ENCODE data around the gene HMGXB3. TPM values are rescaled to one million over a fixed set of nuclear protein-coding genes. Genes with fewer than 3 reads are reported as not detected.

Gene HMGXB3
- total and polyA plus RNA-seq, 2 of the 13 experiments (the other 11 are each of a cell fraction or from before 2014, with no cell fraction given), result 18.8 to 23.8 TPM

DNA sequence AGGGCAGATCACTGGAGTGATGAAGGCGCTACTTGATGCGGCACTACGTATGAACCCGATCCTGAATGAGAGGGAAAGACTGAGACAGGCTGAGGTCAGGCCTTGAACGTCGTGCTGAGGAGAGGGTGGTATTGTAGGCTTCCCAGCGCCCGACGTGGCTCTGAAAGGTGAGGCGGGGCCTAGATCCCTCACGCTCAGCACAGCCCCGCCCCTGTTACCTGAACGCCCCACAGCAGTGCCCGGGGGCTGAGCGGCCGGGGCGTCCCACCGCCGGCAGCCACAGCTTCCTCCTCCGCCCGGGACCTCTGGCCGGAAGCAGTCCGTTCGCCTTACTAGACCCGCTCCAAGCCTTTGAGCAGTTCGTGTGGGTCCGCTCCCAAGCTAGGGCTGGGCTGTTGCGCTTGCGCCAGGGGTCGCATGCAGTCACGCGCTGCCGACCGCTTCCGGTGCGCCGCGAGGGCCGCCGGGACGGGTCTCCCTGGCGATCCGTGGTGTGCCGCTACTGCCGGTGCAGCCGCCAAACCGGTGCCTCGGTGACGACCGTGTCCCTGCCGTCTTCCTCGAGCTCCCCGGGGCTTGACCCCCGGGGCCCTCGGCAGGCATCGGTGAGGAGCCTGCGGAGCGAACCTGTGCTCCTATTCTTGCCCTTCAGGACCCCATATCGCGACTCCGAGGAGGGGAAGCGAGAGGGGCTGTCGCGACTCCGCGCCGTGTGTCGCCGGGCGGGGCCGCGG, at the start of gene HMGXB3, which contains the start of gene TIGD6 (continued):
- no peak; the same call in 1 of the 2 replicates for TF ChIP-seq CREB3 (CRISPR knock-in tag; IDR thresholded peaks at IDR 0.05)
- TF ChIP-seq ZNF335 (CRISPR knock-in tag; IDR thresholded peaks at IDR 0.05), result peak; percentile 77
- TF ChIP-seq ZNF407 (CRISPR knock-in tag; IDR thresholded peaks at IDR 0.05; ENCODE audit: not compliant biosample characterization), result no peak
- TF ChIP-seq ZBTB33 (CRISPR knock-in tag; IDR thresholded peaks at IDR 0.05), result peak; percentile 19; the same call in 1 of the 2 replicates
- TF ChIP-seq ZSCAN25 (CRISPR knock-in tag; IDR thresholded peaks at IDR 0.05), result no peak; the same call in 1 of the 2 replicates
- TF ChIP-seq BORCS8-MEF2B (CRISPR knock-in tag; IDR thresholded peaks at IDR 0.05), result 0 out of 2 replicates have a peak, but pooled peaks have one; percentile 53
- TF ChIP-seq ETS1 (CRISPR knock-in tag; IDR thresholded peaks at IDR 0.05), result peak; percentile 72; the same call in 1 of the 2 replicates
- TF ChIP-seq ZBTB42 (CRISPR knock-in tag; IDR thresholded peaks at IDR 0.05), result 0 out of 2 replicates have a peak, but pooled peaks have one; percentile 48
- TF ChIP-seq, protein P1, sequence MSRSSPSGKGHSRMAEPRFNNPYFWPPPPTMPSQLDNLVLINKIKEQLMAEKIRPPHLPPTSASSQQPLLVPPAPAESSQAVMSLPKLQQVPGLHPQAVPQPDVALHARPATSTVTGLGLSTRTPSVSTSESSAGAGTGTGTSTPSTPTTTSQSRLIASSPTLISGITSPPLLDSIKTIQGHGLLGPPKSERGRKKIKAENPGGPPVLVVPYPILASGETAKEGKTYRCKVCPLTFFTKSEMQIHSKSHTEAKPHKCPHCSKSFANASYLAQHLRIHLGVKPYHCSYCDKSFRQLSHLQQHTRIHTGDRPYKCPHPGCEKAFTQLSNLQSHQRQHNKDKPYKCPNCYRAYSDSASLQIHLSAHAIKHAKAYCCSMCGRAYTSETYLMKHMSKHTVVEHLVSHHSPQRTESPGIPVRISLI (CRISPR knock-in tag; IDR thresholded peaks at IDR 0.05; ENCODE audit: borderline replicate concordance), result no peak
- 0 out of 2 replicates have a peak, but pooled peaks have one; percentile 49 for TF ChIP-seq PCBP1 (IDR thresholded peaks at IDR 0.05; ENCODE audit: borderline replicate concordance, low read depth, low read length)
- TF ChIP-seq SAFB2 (CRISPR knock-in tag; IDR thresholded peaks at IDR 0.05; ENCODE audit: borderline replicate concordance, low read depth), result no peak; the same call in 1 of the 2 replicates
- TF ChIP-seq, protein P2, sequence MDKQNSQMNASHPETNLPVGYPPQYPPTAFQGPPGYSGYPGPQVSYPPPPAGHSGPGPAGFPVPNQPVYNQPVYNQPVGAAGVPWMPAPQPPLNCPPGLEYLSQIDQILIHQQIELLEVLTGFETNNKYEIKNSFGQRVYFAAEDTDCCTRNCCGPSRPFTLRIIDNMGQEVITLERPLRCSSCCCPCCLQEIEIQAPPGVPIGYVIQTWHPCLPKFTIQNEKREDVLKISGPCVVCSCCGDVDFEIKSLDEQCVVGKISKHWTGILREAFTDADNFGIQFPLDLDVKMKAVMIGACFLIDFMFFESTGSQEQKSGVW (CRISPR knock-in tag; IDR thresholded peaks at IDR 0.05; ENCODE audit: borderline replicate concordance), result no peak
- no peak for TF ChIP-seq PHB2 (IDR thresholded peaks at IDR 0.05; ENCODE audit: partially characterized antibody)
